ENCODE results near the gene BIN2.
"Not testable (repeated sequence)": the region's sequence is repeated elsewhere in the genome, so short reads cannot be mapped to it uniquely, and the experiment has no call there.

Gene BIN2

DNA sequence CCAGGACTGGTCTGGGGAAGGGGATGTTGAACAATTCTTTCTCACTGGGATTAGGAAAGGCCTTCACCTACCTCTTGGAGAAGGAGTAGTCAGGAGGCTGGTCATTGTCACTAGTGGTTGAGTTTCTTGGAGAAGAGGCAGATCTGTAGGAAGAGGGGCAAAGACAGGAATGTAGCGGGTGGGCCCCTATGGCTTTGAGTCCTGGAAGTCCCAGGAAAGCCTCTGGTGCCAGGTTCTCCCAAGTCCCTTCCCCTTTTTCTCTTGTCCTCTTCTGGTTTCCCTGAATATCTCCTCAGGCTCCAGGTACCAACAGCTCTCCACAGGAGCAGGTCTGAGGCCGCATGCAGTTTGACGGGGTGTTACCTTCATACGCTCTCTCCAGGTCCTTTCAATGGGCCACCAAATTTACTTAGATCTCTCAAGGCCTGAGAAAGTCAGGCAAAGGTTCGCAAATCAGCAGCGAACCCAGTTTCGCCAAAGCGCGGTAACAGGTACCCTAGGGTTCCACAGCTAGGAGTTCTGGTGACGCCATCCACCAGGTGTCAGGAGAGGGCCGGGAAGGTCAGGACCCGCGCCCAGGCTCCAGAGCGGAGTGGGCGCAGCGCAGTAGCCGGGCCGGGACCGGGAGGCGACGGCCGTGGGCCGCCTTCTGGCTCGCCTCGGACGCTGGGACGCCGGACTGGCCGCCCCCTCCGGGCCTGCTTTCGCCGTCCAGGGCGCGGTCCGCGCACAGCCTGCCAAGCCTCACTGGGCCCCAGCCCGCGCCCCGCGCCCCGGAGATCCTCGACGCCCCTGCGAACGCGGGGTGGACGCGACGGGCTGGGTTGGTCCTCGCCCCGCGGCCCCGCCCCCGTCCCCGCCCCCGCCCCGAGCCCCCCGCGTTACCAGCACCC lies 54.6 kb downstream of the BIN2 start:
- Histone ChIP-seq H3K4me1 (ENCODE audit: control insufficient read depth, low read depth, low read length) (peaks cover 4% of the 10 kb centered on the region), H3K27ac (ENCODE audit: low read length) (no peak overlapping the region), H3K9me3 (ENCODE audit: control insufficient read depth, low read depth, low read length) (no peaks in the 10 kb centered on the region), H3K27me3 (ENCODE audit: control insufficient read depth, insufficient read depth, low read length) (peaks cover 26% of the 10 kb centered on the region), H3K4me3 (ENCODE audit: low read length) (peak overlapping the region; percentile 53), H3K9ac (ENCODE audit: low read length) (no peak overlapping the region), H3K36me3 (ENCODE audit: control insufficient read depth, low read depth, low read length) (no peaks in the 10 kb centered on the region)

DNA sequence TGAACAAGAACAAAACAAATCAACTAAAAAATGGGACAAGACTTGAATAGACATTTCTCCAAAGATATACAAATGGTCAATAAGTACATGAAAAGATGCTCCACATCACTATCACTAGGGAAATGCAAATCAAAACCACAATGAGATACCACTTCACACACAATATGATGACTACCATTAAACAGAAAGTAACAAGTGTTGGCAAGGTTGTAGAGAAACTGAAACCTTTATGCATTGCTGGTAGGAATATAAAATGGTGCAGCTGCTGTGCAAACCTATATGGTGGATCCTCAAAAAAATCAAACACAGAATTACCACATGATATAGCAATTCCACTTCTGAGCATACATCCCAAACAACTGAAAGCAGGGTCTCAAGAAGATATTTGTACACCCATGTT lies 59.0 kb downstream of the BIN2 start:
- H3K9me3 ChIP-seq (ENCODE audit: control insufficient read depth, low read depth, low read length), result no peaks in the 10 kb centered on the region
- H3K36me3 ChIP-seq (ENCODE audit: control insufficient read depth, low read depth, low read length), result no peaks in the 10 kb centered on the region
- no peak overlapping the region for H3K9ac ChIP-seq (ENCODE audit: low read length)
- peaks cover 4% of the 10 kb centered on the region for H3K4me1 ChIP-seq (ENCODE audit: control insufficient read depth, low read depth, low read length)
- peaks cover 8% of the 10 kb centered on the region for H3K27me3 ChIP-seq (ENCODE audit: control insufficient read depth, insufficient read depth, low read length)
- no peak overlapping the region for H3K4me3 ChIP-seq (ENCODE audit: low read length)
- H3K27ac ChIP-seq (ENCODE audit: low read length), result no peak overlapping the region

DNA sequence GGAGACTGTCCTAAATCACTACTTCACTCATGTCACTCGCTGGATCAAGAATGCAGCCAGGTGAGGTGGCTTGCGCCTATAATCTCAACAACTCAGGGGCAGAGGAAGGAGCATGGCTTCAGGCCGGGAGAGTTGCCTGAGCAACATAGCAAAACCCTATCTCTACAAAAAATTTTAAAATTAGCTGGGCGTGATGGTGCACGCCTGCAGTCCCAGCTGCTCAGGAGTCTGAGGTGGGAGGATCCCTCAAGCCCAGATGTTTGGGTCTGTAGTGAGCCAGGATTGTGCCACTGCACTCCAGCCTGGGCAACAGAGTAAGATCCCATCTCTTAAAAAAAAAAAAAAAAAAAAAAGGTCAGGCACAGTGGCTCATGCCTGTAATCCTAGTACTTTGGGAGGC lies 59.7 kb downstream of the BIN2 start:
- Histone ChIP-seq H3K9ac (ENCODE audit: low read length) (no peak overlapping the region), H3K9me3 (ENCODE audit: control insufficient read depth, low read depth, low read length) (no peaks in the 10 kb centered on the region), H3K36me3 (ENCODE audit: control insufficient read depth, low read depth, low read length) (no peaks in the 10 kb centered on the region), H3K4me3 (ENCODE audit: low read length) (no peak overlapping the region), H3K27me3 (ENCODE audit: control insufficient read depth, insufficient read depth, low read length) (peaks cover 6% of the 10 kb centered on the region), H3K27ac (ENCODE audit: low read length) (no peak overlapping the region), H3K4me1 (ENCODE audit: control insufficient read depth, low read depth, low read length) (peaks cover 4% of the 10 kb centered on the region)

DNA sequence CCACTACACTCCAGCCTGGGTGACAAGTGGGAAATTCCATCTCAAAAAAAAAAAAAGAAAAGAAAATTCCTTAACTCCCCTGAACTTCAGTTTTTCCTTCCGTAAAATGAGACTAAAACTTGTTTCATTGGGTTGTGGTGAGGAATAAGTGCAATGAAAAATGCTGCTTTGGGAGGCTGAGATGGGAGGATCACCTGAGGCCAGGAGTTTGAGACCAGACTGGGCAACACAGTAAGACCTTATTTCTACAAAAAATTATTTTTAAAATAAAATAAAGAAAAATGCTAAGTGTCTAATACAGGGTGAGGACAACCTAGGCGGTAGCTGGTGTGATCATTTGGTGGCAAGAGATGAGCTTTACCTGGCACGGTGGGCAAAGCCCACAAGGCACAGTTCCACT lies 60.6 kb downstream of the BIN2 start:
- no peak overlapping the region for H3K27ac ChIP-seq (ENCODE audit: low read length)
- H3K9me3 ChIP-seq (ENCODE audit: control insufficient read depth, low read depth, low read length), result no peaks in the 10 kb centered on the region
- peaks cover 4% of the 10 kb centered on the region for H3K4me1 ChIP-seq (ENCODE audit: control insufficient read depth, low read depth, low read length)
- H3K36me3 ChIP-seq (ENCODE audit: control insufficient read depth, low read depth, low read length), result no peaks in the 10 kb centered on the region
- no peak overlapping the region for H3K9ac ChIP-seq (ENCODE audit: low read length)
- H3K27me3 ChIP-seq (ENCODE audit: control insufficient read depth, insufficient read depth, low read length), result no peaks in the 10 kb centered on the region
- H3K4me3 ChIP-seq (ENCODE audit: low read length), result no peak overlapping the region

DNA sequence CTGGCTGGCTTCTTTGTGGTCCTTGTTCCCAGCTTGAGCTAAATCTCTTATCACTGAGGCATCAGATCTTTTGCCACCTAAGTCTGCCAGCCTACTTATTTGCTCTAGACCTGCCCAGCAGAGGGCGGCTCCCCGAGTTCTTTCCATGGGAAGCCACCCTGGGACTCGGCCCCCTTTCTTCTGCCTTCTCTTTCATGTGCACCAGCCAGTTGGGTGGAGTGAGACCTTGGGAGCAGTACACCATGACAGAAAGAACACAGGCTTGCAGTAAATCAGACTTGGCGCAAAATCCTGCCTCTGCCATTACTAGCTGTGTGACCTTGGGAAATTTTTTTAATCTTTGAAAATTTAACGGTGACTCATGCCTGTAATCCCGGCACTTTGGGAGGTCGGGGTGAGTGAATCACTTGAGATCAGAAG lies 61.2 kb downstream of the BIN2 start:
- H3K9ac ChIP-seq (ENCODE audit: low read length), result no peak overlapping the region
- H3K36me3 ChIP-seq (ENCODE audit: control insufficient read depth, low read depth, low read length), result no peaks in the 10 kb centered on the region
- H3K27ac ChIP-seq (ENCODE audit: low read length), result no peak overlapping the region
- H3K4me3 ChIP-seq (ENCODE audit: low read length), result no peak overlapping the region
- no peaks in the 10 kb centered on the region for H3K9me3 ChIP-seq (ENCODE audit: control insufficient read depth, low read depth, low read length)
- H3K27me3 ChIP-seq (ENCODE audit: control insufficient read depth, insufficient read depth, low read length), result no peaks in the 10 kb centered on the region
- H3K4me1 ChIP-seq (ENCODE audit: control insufficient read depth, low read depth, low read length), result peaks cover 4% of the 10 kb centered on the region

DNA sequence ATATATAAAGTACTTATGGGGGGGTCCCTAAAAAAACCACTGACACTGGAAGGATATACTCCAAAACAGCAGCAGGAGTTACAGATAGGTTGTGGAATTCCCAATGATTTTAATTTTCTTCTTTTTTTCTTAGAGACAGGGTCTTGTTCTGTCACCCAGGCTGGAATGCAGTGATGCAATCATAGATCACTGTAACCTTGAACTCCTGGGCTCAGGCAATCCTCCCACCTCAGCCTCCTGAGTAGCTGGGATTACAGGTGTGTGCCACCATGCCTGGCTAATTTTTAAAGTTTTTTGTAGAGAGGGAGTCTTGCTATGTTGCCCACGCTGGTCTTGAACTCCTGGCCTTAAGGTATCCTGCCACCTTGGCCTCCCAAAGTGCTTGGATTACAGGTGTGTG lies 64.4 kb downstream of the BIN2 start:
- not testable (repeated sequence) for H3K9me3 ChIP-seq (ENCODE audit: control insufficient read depth, low read depth, low read length); H3K4me3 ChIP-seq (ENCODE audit: low read length); H3K4me1 ChIP-seq (ENCODE audit: control insufficient read depth, low read depth, low read length); H3K27me3 ChIP-seq (ENCODE audit: control insufficient read depth, insufficient read depth, low read length); H3K36me3 ChIP-seq (ENCODE audit: control insufficient read depth, low read depth, low read length); H3K27ac ChIP-seq (ENCODE audit: low read length); H3K9ac ChIP-seq (ENCODE audit: low read length)

- H3K36me3 ChIP-seq (ENCODE audit: control insufficient read depth, low read depth, low read length), result no peaks in the 10 kb centered on the region
- H3K4me3 ChIP-seq (ENCODE audit: low read length), result no peak overlapping the region
- no peaks in the 10 kb centered on the region for H3K4me1 ChIP-seq (ENCODE audit: control insufficient read depth, low read depth, low read length)
- H3K9me3 ChIP-seq (ENCODE audit: control insufficient read depth, low read depth, low read length), result no peaks in the 10 kb centered on the region
- H3K9ac ChIP-seq (ENCODE audit: low read length), result no peak overlapping the region
- H3K27ac ChIP-seq (ENCODE audit: low read length), result no peak overlapping the region
- H3K27me3 ChIP-seq (ENCODE audit: control insufficient read depth, insufficient read depth, low read length), result no peaks in the 10 kb centered on the region
These were observed 69.4 kb downstream of the BIN2 start for GRCh38 chr12:51254536-51254935.

- Histone ChIP-seq H3K4me1 (ENCODE audit: control insufficient read depth, low read depth, low read length) (peaks cover 3% of the 10 kb centered on the region), H3K9ac (ENCODE audit: low read length) (no peak overlapping the region), H3K27me3 (ENCODE audit: control insufficient read depth, insufficient read depth, low read length) (no peaks in the 10 kb centered on the region), H3K27ac (ENCODE audit: low read length) (no peak overlapping the region), H3K36me3 (ENCODE audit: control insufficient read depth, low read depth, low read length) (no peaks in the 10 kb centered on the region), H3K9me3 (ENCODE audit: control insufficient read depth, low read depth, low read length) (no peaks in the 10 kb centered on the region), H3K4me3 (ENCODE audit: low read length) (no peak overlapping the region)
These were observed 70.7 kb downstream of the BIN2 start for GRCh38 chr12:51253276-51253675.

GRCh38 chr12:51247523-51248206 lies 76.3 kb downstream of the BIN2 start:
- peak overlapping the region; percentile 51 for H3K27ac ChIP-seq (ENCODE audit: low read length)
- no peak overlapping the region for H3K9ac ChIP-seq (ENCODE audit: low read length)
- peaks cover 13% of the 10 kb centered on the region for H3K36me3 ChIP-seq (ENCODE audit: control insufficient read depth, low read depth, low read length)

GRCh38 chr12:51246254-51246853 lies 77.6 kb downstream of the BIN2 start:
- no peaks in the 10 kb centered on the region for H3K9me3 ChIP-seq (ENCODE audit: control insufficient read depth, low read depth, low read length)
- no peak overlapping the region for H3K27ac ChIP-seq (ENCODE audit: low read length)
- no peaks in the 10 kb centered on the region for H3K27me3 ChIP-seq (ENCODE audit: control insufficient read depth, insufficient read depth, low read length)
- H3K36me3 ChIP-seq (ENCODE audit: control insufficient read depth, low read depth, low read length), result peaks cover 24% of the 10 kb centered on the region
- peaks cover 24% of the 10 kb centered on the region for H3K4me1 ChIP-seq (ENCODE audit: control insufficient read depth, low read depth, low read length)
- no peak overlapping the region for H3K4me3 ChIP-seq (ENCODE audit: low read length)
- no peak overlapping the region for H3K9ac ChIP-seq (ENCODE audit: low read length)

More at GRCh38 chr12:51247523-51248206, 76.3 kb downstream of the BIN2 start:
- H3K9me3 ChIP-seq (ENCODE audit: control insufficient read depth, low read depth, low read length), result no peaks in the 10 kb centered on the region
- peak overlapping the region; percentile 4 for H3K4me3 ChIP-seq (ENCODE audit: low read length)
- no peaks in the 10 kb centered on the region for H3K27me3 ChIP-seq (ENCODE audit: control insufficient read depth, insufficient read depth, low read length)
- H3K4me1 ChIP-seq (ENCODE audit: control insufficient read depth, low read depth, low read length), result peaks cover 24% of the 10 kb centered on the region

DNA sequence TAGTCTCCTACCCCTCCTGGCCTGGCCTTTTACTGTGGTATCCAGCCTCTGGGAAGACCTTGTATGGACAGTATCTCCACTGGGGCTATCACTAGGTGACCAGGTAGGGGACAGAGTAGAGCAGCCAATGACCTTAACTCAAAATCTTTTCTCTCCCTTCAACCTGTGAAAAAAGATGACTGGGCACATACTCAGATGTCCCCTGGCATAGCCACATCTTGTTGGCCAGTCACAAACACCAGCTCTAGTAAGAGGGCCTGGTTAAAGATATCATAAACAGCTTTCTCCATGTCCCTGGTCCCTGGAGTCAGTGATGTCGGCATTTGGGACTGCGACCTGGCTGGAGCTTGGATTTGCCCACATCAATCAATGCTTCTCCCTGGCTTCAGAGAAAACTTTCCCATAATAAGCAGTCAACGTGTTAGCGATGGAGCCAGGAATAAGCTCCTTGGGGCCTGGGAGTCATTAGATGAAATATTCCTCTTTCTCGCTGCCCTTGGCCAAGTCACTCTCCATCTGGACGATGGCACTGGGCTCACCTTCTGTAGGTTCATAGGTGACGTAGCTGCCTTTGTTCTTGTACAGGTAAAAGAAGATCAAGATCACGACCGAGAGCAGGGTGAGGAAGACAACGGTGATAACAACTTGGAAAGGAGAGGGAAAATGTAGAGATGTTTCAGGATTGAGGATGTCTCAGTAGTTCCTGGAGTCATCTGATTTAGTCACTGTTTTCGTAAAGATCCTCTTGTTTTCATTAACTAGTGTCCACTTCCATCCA lies 78.3 kb downstream of the BIN2 start:
- peaks cover 31% of the 10 kb centered on the region for H3K36me3 ChIP-seq (ENCODE audit: control insufficient read depth, low read depth, low read length)
- H3K9me3 ChIP-seq (ENCODE audit: control insufficient read depth, low read depth, low read length), result no peaks in the 10 kb centered on the region
- no peak overlapping the region for H3K27ac ChIP-seq (ENCODE audit: low read length)
- H3K27me3 ChIP-seq (ENCODE audit: control insufficient read depth, insufficient read depth, low read length), result no peaks in the 10 kb centered on the region
- no peak overlapping the region for H3K9ac ChIP-seq (ENCODE audit: low read length)
- H3K4me1 ChIP-seq (ENCODE audit: control insufficient read depth, low read depth, low read length), result peaks cover 24% of the 10 kb centered on the region
- H3K4me3 ChIP-seq (ENCODE audit: low read length), result no peak overlapping the region

Measured in iPS-18a (cell line).